Measurements from ENCODE around the gene PCDHB10. TPM values are rescaled to one million over a fixed set of nuclear protein-coding genes. Genes with fewer than 3 reads are reported as not detected.
"Not testable (repeated sequence)": the region's sequence is repeated elsewhere in the genome, so short reads cannot be mapped to it uniquely, and the experiment has no call there.

Gene PCDHB10
- polyA plus RNA-seq, 1 donor (not counting 4 experiments of a cell fraction or from before 2014, with no cell fraction given) = 0.07 TPM

DNA sequence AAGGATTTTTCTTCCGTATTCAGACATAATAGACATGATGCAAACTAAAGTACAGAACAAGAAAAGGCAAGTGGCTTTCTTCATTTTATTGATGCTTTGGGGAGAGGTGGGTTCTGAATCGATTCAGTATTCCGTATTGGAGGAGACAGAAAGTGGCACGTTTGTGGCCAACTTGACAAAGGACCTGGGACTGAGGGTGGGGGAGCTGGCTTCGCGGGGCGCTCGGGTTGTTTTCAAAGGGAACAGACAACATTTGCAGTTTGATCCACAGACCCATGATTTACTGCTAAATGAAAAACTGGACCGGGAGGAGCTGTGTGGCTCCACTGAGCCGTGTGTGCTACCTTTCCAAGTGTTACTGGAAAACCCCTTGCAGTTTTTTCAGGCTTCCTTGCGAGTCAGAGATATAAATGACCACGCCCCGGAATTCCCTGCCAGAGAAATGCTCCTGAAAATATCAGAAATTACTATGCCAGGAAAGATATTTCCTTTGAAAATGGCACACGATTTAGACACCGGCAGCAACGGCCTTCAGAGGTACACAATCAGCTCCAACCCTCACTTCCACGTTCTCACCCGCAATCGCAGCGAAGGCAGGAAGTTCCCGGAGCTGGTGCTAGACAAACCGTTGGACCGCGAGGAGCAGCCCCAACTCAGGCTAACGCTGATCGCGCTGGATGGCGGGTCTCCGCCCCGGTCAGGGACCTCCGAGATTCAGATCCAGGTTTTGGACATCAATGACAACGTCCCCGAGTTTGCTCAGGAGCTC, 41.7 kb upstream of the PCDHB10 start:
- dilution Hi-C loops (cut with MboI; ENCODE audit: extremely low pct_ligation_motif_present, low sequenced_read_pairs) = no loop called here
- TF ChIP-seq, protein P1, sequence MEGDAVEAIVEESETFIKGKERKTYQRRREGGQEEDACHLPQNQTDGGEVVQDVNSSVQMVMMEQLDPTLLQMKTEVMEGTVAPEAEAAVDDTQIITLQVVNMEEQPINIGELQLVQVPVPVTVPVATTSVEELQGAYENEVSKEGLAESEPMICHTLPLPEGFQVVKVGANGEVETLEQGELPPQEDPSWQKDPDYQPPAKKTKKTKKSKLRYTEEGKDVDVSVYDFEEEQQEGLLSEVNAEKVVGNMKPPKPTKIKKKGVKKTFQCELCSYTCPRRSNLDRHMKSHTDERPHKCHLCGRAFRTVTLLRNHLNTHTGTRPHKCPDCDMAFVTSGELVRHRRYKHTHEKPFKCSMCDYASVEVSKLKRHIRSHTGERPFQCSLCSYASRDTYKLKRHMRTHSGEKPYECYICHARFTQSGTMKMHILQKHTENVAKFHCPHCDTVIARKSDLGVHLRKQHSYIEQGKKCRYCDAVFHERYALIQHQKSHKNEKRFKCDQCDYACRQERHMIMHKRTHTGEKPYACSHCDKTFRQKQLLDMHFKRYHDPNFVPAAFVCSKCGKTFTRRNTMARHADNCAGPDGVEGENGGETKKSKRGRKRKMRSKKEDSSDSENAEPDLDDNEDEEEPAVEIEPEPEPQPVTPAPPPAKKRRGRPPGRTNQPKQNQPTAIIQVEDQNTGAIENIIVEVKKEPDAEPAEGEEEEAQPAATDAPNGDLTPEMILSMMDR (optimal IDR thresholded peaks at IDR 0.05 in 1 of 3, IDR thresholded peaks at IDR 0.05 in 1 of 3, conservative IDR thresholded peaks at IDR 0.05 in 1 of 3; ENCODE audit: extremely low read depth in 1 of 3, insufficient read depth in 2 of 3, low read length in 3 of 3) = no peak
- no peak for TF ChIP-seq EZH2 (IDR thresholded peaks at IDR 0.05; ENCODE audit: low read length)
- no peak for DNase-seq (ENCODE audit: low read depth, low spot score)
- Histone ChIP-seq H3K4me2 (ENCODE audit: control insufficient read depth, extremely low read depth, insufficient read depth, low read depth, low read length) (no peak overlapping the region), H3K4me3 (ENCODE audit: control insufficient read depth in 2 of 3, extremely low read depth in 1 of 3, insufficient read depth in 2 of 3, low read depth in 1 of 3, low read length in 3 of 3) (no peak overlapping the region), H3K79me2 (ENCODE audit: control insufficient read depth, insufficient read depth, low read length) (no peaks in the 10 kb centered on the region), H3K4me1 (ENCODE audit: control insufficient read depth, extremely low read depth, insufficient read depth, low read length) (no peaks in the 10 kb centered on the region), H3K9ac (ENCODE audit: control insufficient read depth, extremely low read depth, insufficient read depth, low read length) (no peak overlapping the region), H2AFZ (ENCODE audit: control insufficient read depth, low read length) (no peak overlapping the region), H3K9me1 (ENCODE audit: control insufficient read depth, extremely low read depth, insufficient read depth, low read length) (no peaks in the 10 kb centered on the region), H3K36me3 (ENCODE audit: control insufficient read depth in 2 of 2, extremely low read depth in 1 of 2, insufficient read depth in 2 of 2, low read length in 2 of 2) (no peaks in the 10 kb centered on the region), H3K9me3 (ENCODE audit: control insufficient read depth, low read depth, low read length) (no peaks in the 10 kb centered on the region), H3K27me3 (ENCODE audit: control insufficient read depth, extremely low read depth, insufficient read depth, low read length) (no peaks in the 10 kb centered on the region), H4K20me1 (ENCODE audit: control insufficient read depth, extremely low read depth, insufficient read depth, low read length) (no peaks in the 10 kb centered on the region), H3K27ac (ENCODE audit: control insufficient read depth, insufficient read depth, low read length) (no peak overlapping the region)
- FAIRE-seq = no peak

DNA sequence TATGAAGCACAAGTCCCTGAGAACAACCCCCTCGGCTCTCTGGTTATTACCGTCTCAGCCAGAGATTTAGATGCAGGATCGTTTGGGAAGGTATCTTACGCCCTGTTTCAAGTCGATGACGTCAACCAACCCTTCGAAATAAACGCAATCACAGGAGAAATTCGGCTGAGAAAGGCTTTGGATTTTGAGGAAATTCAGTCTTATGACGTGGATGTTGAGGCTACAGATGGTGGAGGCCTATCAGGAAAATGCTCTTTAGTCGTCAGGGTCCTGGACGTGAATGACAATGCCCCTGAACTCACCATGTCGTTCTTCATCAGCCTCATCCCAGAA, 41.2 kb upstream of the PCDHB10 start:
- H3K9me1 ChIP-seq (ENCODE audit: control insufficient read depth, extremely low read depth, insufficient read depth, low read length) = no peaks in the 10 kb centered on the region
- no peak overlapping the region for H2AFZ ChIP-seq (ENCODE audit: control insufficient read depth, low read length)
- TF ChIP-seq, protein P1 (optimal IDR thresholded peaks at IDR 0.05 in 1 of 3, IDR thresholded peaks at IDR 0.05 in 1 of 3, conservative IDR thresholded peaks at IDR 0.05 in 1 of 3; ENCODE audit: extremely low read depth in 1 of 3, insufficient read depth in 2 of 3, low read length in 3 of 3) = no peak
- no peaks in the 10 kb centered on the region for H3K79me2 ChIP-seq (ENCODE audit: control insufficient read depth, insufficient read depth, low read length)
- no peak overlapping the region for H3K4me2 ChIP-seq (ENCODE audit: control insufficient read depth, extremely low read depth, insufficient read depth, low read depth, low read length)
- H3K4me1 ChIP-seq (ENCODE audit: control insufficient read depth, extremely low read depth, insufficient read depth, low read length) = no peaks in the 10 kb centered on the region
- H3K4me3 ChIP-seq (ENCODE audit: control insufficient read depth in 2 of 3, extremely low read depth in 1 of 3, insufficient read depth in 2 of 3, low read depth in 1 of 3, low read length in 3 of 3) = no peak overlapping the region
- no peak for FAIRE-seq
- H3K9ac ChIP-seq (ENCODE audit: control insufficient read depth, extremely low read depth, insufficient read depth, low read length) = no peak overlapping the region
- H3K27ac ChIP-seq (ENCODE audit: control insufficient read depth, insufficient read depth, low read length) = no peak overlapping the region
- H3K36me3 ChIP-seq (ENCODE audit: control insufficient read depth in 2 of 2, extremely low read depth in 1 of 2, insufficient read depth in 2 of 2, low read length in 2 of 2) = no peaks in the 10 kb centered on the region
- dilution Hi-C loops (cut with MboI; ENCODE audit: extremely low pct_ligation_motif_present, low sequenced_read_pairs) = no loop called here
- H3K27me3 ChIP-seq (ENCODE audit: control insufficient read depth, extremely low read depth, insufficient read depth, low read length) = no peaks in the 10 kb centered on the region
- DNase-seq (ENCODE audit: low read depth, low spot score) = no peak
- no peaks in the 10 kb centered on the region for H4K20me1 ChIP-seq (ENCODE audit: control insufficient read depth, extremely low read depth, insufficient read depth, low read length)
- H3K9me3 ChIP-seq (ENCODE audit: control insufficient read depth, low read depth, low read length) = no peaks in the 10 kb centered on the region

DNA sequence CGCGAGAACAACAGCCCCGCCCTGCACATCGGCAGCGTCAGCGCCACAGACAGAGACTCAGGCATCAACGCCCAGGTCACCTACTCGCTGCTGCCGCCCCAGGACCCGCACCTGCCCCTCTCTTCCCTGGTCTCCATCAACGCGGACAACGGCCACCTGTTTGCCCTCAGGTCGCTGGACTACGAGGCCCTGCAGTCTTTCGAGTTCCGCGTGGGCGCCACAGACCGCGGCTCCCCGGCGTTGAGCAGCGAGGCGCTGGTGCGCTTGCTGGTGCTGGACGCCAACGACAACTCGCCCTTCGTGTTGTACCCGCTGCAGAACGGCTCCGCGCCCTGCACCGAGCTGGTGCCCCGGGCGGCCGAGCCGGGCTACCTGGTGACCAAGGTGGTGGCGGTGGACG, 40.5 kb upstream of the PCDHB10 start:
- dilution Hi-C loops (cut with MboI; ENCODE audit: extremely low pct_ligation_motif_present, low sequenced_read_pairs); H3K27me3 ChIP-seq (ENCODE audit: control insufficient read depth, extremely low read depth, insufficient read depth, low read length); H3K9me3 ChIP-seq (ENCODE audit: control insufficient read depth, low read depth, low read length); H3K9ac ChIP-seq (ENCODE audit: control insufficient read depth, extremely low read depth, insufficient read depth, low read length); H3K4me2 ChIP-seq (ENCODE audit: control insufficient read depth, extremely low read depth, insufficient read depth, low read depth, low read length); H3K4me1 ChIP-seq (ENCODE audit: control insufficient read depth, extremely low read depth, insufficient read depth, low read length); FAIRE-seq; DNase-seq (ENCODE audit: low read depth, low spot score); H4K20me1 ChIP-seq (ENCODE audit: control insufficient read depth, extremely low read depth, insufficient read depth, low read length); H3K9me1 ChIP-seq (ENCODE audit: control insufficient read depth, extremely low read depth, insufficient read depth, low read length); H3K4me3 ChIP-seq (ENCODE audit: control insufficient read depth in 2 of 3, extremely low read depth in 1 of 3, insufficient read depth in 2 of 3, low read depth in 1 of 3, low read length in 3 of 3); H2AFZ ChIP-seq (ENCODE audit: control insufficient read depth, low read length); H3K79me2 ChIP-seq (ENCODE audit: control insufficient read depth, insufficient read depth, low read length); H3K27ac ChIP-seq (ENCODE audit: control insufficient read depth, insufficient read depth, low read length); H3K36me3 ChIP-seq (ENCODE audit: control insufficient read depth in 2 of 2, extremely low read depth in 1 of 2, insufficient read depth in 2 of 2, low read length in 2 of 2): not testable (repeated sequence)

DNA sequence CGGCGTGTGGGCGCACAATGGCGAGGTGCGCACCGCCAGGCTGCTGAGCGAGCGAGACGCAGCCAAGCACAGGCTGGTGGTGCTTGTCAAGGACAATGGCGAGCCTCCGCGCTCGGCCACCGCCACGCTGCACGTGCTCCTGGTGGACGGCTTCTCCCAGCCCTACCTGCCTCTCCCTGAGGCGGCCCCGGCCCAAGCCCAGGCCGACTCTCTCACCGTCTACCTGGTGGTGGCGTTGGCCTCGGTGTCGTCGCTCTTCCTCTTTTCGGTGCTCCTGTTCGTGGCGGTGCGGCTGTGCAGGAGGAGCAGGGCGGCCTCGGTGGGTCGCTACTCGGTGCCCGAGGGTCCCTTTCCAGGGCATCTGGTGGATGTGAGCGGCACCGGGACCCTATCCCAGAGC, 40.1 kb upstream of the PCDHB10 start:
- H3K27ac ChIP-seq (ENCODE audit: control insufficient read depth, insufficient read depth, low read length); H3K36me3 ChIP-seq (ENCODE audit: control insufficient read depth in 2 of 2, extremely low read depth in 1 of 2, insufficient read depth in 2 of 2, low read length in 2 of 2); H3K4me2 ChIP-seq (ENCODE audit: control insufficient read depth, extremely low read depth, insufficient read depth, low read depth, low read length); H3K4me3 ChIP-seq (ENCODE audit: control insufficient read depth in 2 of 3, extremely low read depth in 1 of 3, insufficient read depth in 2 of 3, low read depth in 1 of 3, low read length in 3 of 3); H3K9me3 ChIP-seq (ENCODE audit: control insufficient read depth, low read depth, low read length); H3K27me3 ChIP-seq (ENCODE audit: control insufficient read depth, extremely low read depth, insufficient read depth, low read length); H3K79me2 ChIP-seq (ENCODE audit: control insufficient read depth, insufficient read depth, low read length); H3K9ac ChIP-seq (ENCODE audit: control insufficient read depth, extremely low read depth, insufficient read depth, low read length); H3K9me1 ChIP-seq (ENCODE audit: control insufficient read depth, extremely low read depth, insufficient read depth, low read length); FAIRE-seq; H4K20me1 ChIP-seq (ENCODE audit: control insufficient read depth, extremely low read depth, insufficient read depth, low read length); dilution Hi-C loops (cut with MboI; ENCODE audit: extremely low pct_ligation_motif_present, low sequenced_read_pairs); DNase-seq (ENCODE audit: low read depth, low spot score); H2AFZ ChIP-seq (ENCODE audit: control insufficient read depth, low read length); H3K4me1 ChIP-seq (ENCODE audit: control insufficient read depth, extremely low read depth, insufficient read depth, low read length): not testable (repeated sequence)
